ENCODE results near the gene FNDC3B.

The FNDC3B gene

GRCh38 chr3:172153335-172153861 lies 114.0 kb downstream of the FNDC3B start:
- peak; percentile 81 to 93 (median 90) for DNase-seq

- no peak for DNase-seq
These were observed 115.6 kb downstream of the FNDC3B start for GRCh38 chr3:172154768-172155664.

DNA sequence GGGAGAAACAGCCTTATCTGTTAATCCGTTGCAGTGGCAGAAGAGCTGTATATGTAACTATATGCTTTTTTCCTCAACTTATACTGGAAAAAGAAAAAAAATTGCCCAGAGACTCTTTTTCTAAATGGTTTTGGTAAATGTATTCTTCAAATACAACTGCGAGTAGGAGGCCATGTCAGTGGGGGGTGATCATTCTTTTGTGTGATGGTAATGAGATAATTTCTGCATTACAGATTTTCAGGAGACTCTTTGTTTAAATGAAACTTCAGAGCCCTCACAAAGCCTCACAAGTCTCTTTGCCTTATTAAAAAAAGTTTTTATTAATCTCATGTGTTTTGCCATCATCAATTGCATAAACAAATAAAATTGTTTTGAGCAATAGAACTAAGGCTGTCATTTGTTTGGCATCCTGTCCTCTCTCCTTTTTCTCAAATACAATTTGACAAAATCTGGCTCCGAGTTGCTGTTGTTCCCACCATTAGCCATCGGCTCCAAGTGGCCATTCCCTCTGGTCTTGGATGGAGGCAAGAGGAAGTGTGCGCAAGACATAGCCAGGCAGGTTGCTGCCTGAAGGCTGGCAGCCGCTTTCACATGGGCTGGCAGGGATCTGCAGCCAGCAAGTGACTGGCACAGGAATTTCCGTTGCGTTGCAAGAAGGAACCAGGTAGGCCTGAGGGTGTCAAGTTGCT lies 116.7 kb downstream of the FNDC3B start:
- DNase-seq: no peak

- no peak for DNase-seq
These were observed 117.2 kb downstream of the FNDC3B start for GRCh38 chr3:172156586-172156955.

- no peak for DNase-seq
These were observed 118.3 kb downstream of the FNDC3B start for GRCh38 chr3:172157564-172158258.

DNA sequence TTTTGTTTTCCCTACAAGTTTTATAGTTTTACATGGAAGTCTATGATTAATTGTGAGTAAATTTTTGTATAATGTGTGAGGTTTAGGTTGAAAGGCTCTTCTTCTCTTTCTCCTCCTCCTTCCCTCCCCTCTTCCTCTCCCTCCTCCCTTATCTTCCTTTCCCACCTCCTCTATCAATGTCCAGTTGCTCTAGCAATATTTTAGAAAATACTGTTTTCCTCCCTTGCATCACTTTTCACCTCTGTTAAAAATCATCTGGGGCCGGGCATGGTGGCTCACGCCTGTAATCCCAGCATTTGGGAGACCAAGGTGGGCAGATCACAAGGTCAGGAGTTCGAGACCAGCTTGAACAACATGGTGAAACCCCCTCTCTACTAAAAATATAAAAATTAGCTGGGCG lies 119.4 kb downstream of the FNDC3B start:
- no peak for DNase-seq

- DNase-seq: no peak
These were observed 120.0 kb downstream of the FNDC3B start for GRCh38 chr3:172159376-172159775.

DNA sequence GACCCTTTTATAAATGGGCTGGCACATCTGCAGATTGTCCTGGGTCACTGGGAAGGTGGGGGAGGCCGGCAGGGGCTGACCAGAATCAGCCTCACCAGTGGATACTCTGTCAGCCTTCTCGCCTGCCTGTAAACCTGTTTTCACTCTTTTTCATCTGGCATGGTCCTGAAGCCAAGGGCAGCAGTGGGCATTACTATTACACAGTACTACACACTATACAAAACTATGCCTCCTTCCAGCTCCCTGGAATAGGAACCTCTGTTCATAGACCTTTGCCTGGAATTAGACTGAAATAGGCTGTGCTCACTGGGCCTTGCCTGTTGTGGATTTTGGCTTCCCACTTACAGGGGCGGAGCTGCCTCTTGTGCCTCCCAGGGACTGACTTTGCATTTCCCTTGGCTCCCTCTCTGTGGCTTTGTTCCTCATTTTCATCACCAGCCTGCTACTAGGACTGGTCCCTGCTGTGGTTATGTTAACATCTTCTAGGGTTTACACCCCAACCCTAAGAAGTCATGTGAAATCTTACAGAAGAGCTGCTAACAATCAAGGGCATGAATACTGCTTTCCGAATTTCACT lies 120.7 kb downstream of the FNDC3B start:
- peak; percentile 76 to 90 (median 86) for DNase-seq

DNA sequence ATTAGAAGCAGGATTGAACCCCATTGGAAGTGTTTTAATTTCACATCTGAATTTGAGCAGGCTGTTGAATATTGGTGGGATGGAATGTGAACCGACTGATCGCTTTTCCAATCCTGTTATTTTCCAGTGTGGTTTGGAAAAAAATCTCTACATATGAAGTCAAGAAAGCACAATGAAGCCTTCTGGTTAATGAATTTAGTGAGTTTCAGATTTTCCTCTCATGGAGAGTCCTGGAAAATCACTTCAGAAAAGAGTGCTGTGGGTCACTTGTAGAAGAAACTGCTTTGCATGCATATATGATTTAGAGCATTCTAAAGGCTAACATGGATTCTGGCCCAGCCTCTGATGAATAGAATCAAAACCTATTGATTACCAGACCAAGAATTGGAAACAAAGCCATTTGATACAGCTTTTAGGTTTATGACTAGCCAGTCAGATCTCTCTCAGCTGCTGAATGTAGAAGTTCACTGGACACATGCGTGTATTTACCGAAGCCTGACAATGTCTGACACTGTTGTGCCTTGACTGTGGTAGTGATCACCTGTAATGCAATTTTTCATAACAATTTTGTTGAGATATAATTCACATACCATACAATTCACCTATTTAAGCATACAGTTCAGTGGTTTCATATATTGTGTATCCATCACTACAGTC lies 121.9 kb downstream of the FNDC3B start:
- DNase-seq: no peak

DNA sequence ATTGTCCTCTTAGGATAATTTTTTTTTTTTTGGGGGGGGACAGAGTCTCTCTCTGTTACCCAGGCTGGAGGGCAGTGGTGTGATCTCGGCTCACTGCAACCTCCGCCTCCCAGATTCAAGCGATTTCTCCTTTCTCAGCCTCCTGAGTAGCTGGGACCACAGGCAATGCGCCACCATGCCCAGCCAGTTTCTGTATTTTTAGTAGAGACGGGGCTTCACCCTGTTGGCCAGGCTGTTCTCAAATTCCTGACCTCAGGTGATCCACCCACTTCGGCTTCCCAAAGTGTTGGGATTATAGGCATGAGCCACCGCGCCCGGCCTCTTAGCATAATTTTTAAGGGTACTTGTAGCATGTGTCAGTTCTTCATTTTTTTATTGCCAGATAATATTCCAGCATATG lies 122.6 kb downstream of the FNDC3B start:
- DNase-seq: no peak

- no peak for DNase-seq
These were observed 123.9 kb downstream of the FNDC3B start for GRCh38 chr3:172163320-172163719.

DNA sequence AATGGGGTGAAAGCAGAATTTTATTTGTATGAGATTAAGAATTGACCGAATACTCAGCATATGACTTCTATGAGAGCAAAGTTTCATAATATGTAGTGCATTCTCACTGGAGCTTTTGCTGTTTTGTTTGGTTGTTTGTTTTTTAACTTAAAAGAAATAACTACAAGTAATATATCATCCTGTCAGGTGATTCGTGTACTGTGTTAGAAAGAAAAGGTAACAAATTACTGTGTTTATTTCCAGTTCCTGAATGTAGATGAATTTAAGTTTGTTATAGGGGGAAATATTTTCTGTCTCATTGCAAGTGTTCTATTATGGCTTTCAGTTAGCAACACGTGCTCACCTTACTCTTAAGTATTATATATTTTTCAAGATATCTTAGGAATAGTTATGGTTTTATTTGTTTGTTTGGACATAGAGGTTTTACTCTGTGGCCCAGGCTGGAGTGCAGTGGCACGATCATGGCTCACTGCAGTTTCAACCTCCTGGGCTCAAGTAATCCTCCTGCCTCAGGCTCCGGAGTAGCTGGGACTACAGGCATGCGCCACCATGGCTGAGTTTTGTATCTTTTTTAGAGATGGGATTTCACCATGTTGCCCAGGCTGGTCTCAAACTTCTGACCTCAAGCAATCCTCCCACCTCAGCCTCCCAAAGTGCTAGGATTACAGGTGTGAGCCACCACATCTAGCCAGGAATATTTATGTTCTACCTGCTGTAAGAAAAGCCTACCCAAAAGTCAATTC lies 125.4 kb downstream of the FNDC3B start:
- DNase-seq: no peak

GRCh38 chr3:172166261-172166660 lies 126.9 kb downstream of the FNDC3B start:
- DNase-seq: no peak

- DNase-seq: no peak
These were observed 127.5 kb downstream of the FNDC3B start for GRCh38 chr3:172166890-172167289.

- no peak for DNase-seq
These were observed 128.7 kb downstream of the FNDC3B start for GRCh38 chr3:172167892-172168648.

DNA sequence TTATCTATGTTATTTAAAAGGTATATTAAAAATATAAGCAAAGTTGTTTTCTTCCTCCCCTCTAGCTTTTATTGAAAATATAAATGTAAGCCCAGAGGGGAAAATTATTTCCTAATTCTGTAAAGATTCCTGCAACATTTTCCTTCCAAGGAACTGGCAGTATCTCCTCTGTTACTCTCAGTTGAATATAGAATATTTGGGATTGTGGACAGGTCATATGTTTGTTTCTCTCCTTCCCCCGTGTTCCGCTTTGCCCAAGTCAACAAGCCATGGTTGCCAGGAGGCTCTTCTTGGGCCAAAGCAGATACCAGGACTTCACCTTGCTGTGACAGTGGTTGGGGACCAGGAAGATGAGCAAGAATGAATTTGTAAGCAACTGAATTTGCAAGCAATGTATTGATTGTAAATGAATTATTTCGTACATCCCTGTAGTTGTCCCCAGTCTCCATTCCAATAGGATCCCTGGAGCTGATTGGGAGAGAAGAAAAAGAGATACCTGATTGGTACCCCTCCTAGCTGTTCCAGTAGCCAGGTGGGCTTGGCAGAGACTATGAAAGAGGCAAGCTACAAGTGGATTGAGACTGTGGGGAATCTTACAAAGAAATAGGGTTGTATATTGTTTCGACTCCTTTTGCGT lies 130.8 kb downstream of the FNDC3B start:
- DNase-seq: no peak

DNA sequence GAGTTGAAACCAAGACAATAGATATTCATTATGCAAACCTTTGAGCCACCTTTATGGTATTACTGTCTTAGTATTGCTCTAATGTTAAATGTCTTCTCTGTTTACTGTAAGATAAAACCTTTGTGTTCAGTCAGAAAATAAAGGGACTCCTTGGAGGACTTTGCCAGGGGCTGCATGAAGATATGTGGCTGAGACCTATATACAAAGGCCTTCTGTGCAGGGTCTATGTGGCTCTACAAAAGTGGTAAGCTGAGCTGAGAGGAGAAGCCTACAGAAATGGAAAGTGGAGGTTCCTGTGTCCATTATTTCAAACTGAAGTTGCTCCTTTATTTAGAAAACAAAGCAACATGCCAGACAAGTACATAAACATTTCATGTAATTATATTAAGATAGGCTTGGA lies 131.5 kb downstream of the FNDC3B start:
- no peak for DNase-seq

DNA sequence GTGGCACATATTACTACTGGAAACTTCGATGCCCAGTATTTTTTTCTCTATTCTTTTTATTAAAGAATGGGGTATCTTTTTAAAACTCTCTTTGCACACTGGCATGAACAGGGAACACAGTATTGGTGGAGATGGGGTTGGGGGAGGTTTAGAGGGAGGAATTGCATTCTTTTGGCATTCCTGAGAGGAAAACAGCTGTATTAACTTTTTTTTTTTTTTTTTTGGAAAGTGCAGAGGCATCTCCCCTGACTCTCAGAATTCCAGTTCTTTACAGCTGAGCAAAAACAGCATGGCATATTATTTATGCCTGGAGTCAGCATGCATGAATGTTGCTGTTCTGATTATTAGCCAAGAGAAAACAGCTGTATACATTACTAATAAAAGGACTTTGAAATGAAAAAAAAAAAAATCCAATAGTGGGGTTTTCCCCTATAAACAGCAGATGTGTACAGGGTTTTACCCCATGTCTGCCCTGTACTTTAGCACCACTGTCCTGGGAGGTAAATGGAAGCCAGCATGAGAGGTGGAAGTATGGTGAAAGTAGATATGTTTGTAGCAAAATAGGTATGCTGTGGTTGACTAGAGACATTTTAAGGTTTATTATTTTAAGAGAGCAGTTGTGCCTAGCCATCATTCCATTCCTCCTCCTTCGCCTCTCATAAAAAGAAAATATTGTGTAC lies 132.2 kb downstream of the FNDC3B start:
- no peak for DNase-seq

All from suppressor macrophage (primary cell).